NB4 (cell line): Measurements from ENCODE around the gene CCDC102B.

Experiments used
- CTCF ChIP-seq: IDR thresholded peaks from one replicate; pipeline ENCODE4 v1.5.1; 2012; ENCODE audit warnings: low read depth, low read length
- MYC ChIP-seq: IDR thresholded peaks from 2 replicates; pipeline ENCODE4 v1.6.1; 2011; ENCODE audit warnings: low read depth, low read length
- POLR2A ChIP-seq: IDR thresholded peaks from 2 replicates; pipeline ENCODE4 v1.6.1; 2011; ENCODE audit warnings: mild to moderate bottlenecking; ENCODE audit not compliant: insufficient read length; ENCODE audit errors: extremely low read depth

- TF ChIP-seq POLR2A, result no peak
- TF ChIP-seq CTCF, result no peak
- no peak for TF ChIP-seq MYC
Observed at GRCh38 chr18:68757126-68757525, 40.8 kb upstream of the CCDC102B start.
